Smooth muscle cell (in vitro differentiated cells): ENCODE data around the gene AQP9. TPM values are rescaled to one million over a fixed set of nuclear protein-coding genes. Genes with fewer than 3 reads are reported as not detected.

Source experiments
- DNase-seq: peaks from one replicate; lab custom pipeline; 2025; ENCODE audit not compliant: unreplicated experiment; lab: John Stamatoyannopoulos, UW
- H2AFZ ChIP-seq: fragments of 200-600 bp; sonication (generic); 2 replicates; pipeline ENCODE4 v1.6.0; 2016; ENCODE audit warnings: antibody characterized with exemption, low read depth, mild to moderate bottlenecking
- H3F3A ChIP-seq: fragments of 200-600 bp; sonication (generic); 2 replicates; pipeline ENCODE4 v1.6.0; 2017; ENCODE audit warnings: antibody characterized with exemption, low read depth
- H3K27ac ChIP-seq: fragments of 200-600 bp; sonication (generic); 2 replicates; pipeline ENCODE4 v1.5.1; 2016; ENCODE audit warnings: low read depth, mild to moderate bottlenecking
- H3K27me3 ChIP-seq: fragments of 200-600 bp; sonication (generic); 2 replicates; pipeline ENCODE4 v1.6.1; 2016; ENCODE audit warnings: low read depth, mild to moderate bottlenecking
- H3K36me3 ChIP-seq: fragments of 200-600 bp; sonication (generic); 2 replicates; pipeline ENCODE4 v1.5.1; 2016; ENCODE audit warnings: low read depth
- H3K4me1 ChIP-seq: fragments of 200-600 bp; sonication (generic); 2 replicates; pipeline ENCODE4 v1.5.1; 2016; ENCODE audit warnings: low read depth
- H3K4me2 ChIP-seq: fragments of 200-600 bp; sonication (generic); 2 replicates; pipeline ENCODE4 v1.6.0; 2016; ENCODE audit warnings: mild to moderate bottlenecking
- H3K4me3 ChIP-seq: fragments of 200-600 bp; sonication (generic); 2 replicates; pipeline ENCODE4 v1.5.1; 2016; ENCODE audit warnings: mild to moderate bottlenecking
- H3K79me2 ChIP-seq: fragments of 200-600 bp; sonication (generic); 2 replicates; pipeline ENCODE4 v1.6.0; 2016; ENCODE audit warnings: low read depth, mild to moderate bottlenecking
- H3K9ac ChIP-seq: fragments of 200-600 bp; sonication (generic); 2 replicates; pipeline ENCODE4 v1.6.0; 2016; ENCODE audit warnings: low read depth
- H3K9me3 ChIP-seq: fragments of 200-600 bp; sonication (generic); replicated peaks from 2 replicates; pipeline ENCODE4 v1.5.1; 2016; ENCODE audit warnings: low read depth
- H4K20me1 ChIP-seq: fragments of 200-600 bp; sonication (generic); 2 replicates; pipeline ENCODE4 v1.6.0; 2016; ENCODE audit warnings: low read depth
- WGBS: methylation state at CpG from one replicate; pipeline ENCODE4 v1.1.7; 2016; ENCODE audit warnings: low lambda C conversion rate; 5-methylcytosine and 5-hydroxymethylcytosine counted together
- polyA plus RNA-seq: library from polyadenylated mRNA; unstranded; fragments of >200 nt; fragmentation: Nextera tagmentation; extraction: Ambion mirVana; gene quantifications from 2 replicates; pipeline ENCODE4 v1.2.1, GENCODE V29; 2016
- total RNA-seq: library from RNA; depleted of rRNA; stranded (reverse); fragments of >200 nt; gene quantifications from 2 replicates; pipeline ENCODE4 v1.2.3, GENCODE V29; 2014
- TF ChIP-seq, protein P1 (sequence below): fragments of 200-600 bp; sonication (generic); IDR thresholded peaks from 2 replicates; pipeline ENCODE4 v1.5.1; 2017; ENCODE audit warnings: borderline replicate concordance, mild to moderate bottlenecking, antibody characterized with exemption; ENCODE audit not compliant: insufficient read depth, poor library complexity, severe bottlenecking

Gene AQP9
- total and polyA plus RNA-seq, 2 experiments from 2014 or later, result 1.5 TPM; not detected in 1

DNA sequence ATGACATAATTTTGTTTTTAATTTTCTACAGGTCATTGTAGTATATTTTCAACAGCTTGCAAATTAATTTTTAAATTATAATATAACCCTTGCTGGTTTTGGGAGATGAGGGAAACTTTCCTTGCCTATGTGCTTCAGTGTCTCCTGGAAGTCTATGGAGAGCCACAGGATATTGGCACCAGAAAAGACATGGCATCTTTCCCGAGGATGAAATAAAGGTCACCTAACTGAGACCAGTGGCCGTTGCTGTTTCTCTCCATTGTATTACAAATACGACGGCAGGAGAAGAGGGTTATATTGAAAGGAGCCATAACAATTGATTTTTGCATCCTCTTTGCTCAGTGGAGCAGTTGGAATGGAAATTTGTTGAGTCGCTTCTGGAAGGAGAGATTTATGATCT is 19.9 kb upstream of the AQP9 start:
- no peak overlapping the region for H3K27ac ChIP-seq
- DNase-seq, result no peak
- no peaks in the 10 kb centered on the region for H4K20me1 ChIP-seq
- TF ChIP-seq, protein P1, sequence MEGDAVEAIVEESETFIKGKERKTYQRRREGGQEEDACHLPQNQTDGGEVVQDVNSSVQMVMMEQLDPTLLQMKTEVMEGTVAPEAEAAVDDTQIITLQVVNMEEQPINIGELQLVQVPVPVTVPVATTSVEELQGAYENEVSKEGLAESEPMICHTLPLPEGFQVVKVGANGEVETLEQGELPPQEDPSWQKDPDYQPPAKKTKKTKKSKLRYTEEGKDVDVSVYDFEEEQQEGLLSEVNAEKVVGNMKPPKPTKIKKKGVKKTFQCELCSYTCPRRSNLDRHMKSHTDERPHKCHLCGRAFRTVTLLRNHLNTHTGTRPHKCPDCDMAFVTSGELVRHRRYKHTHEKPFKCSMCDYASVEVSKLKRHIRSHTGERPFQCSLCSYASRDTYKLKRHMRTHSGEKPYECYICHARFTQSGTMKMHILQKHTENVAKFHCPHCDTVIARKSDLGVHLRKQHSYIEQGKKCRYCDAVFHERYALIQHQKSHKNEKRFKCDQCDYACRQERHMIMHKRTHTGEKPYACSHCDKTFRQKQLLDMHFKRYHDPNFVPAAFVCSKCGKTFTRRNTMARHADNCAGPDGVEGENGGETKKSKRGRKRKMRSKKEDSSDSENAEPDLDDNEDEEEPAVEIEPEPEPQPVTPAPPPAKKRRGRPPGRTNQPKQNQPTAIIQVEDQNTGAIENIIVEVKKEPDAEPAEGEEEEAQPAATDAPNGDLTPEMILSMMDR, result no peak
- H3K36me3 ChIP-seq, result no peaks in the 10 kb centered on the region
- no peaks in the 10 kb centered on the region for H3F3A ChIP-seq
- no peak overlapping the region for H2AFZ ChIP-seq
- H3K4me1 ChIP-seq, result no peaks in the 10 kb centered on the region
- 90% methylated on average over 5 of the region's 5 CpGs for WGBS
- no peak overlapping the region for H3K4me3 ChIP-seq
- no peak overlapping the region for H3K9ac ChIP-seq
- H3K9me3 ChIP-seq, result no peaks in the 10 kb centered on the region
- H3K27me3 ChIP-seq, result no peaks in the 10 kb centered on the region
- H3K79me2 ChIP-seq, result no peaks in the 10 kb centered on the region
- no peak overlapping the region for H3K4me2 ChIP-seq

DNA sequence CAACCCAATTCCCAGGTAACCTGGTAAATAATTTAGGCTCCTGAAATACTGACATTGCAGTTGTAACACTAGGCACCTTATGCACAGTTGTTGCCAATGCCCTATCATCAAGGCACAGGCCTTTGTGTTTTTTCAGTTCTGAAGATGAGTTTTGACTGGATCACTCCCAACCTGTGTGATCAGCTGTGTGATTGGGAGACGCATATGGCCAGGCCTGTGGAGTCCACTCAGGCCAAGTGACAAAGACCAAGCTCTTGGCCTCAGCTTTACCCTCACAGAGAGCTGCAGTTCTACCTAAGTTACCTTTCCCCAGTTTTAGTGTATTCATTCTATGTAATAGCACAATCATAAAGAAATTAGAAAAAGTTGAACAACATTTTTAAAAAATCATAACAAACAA is 19.2 kb upstream of the AQP9 start:
- no peak overlapping the region for H2AFZ ChIP-seq
- no peaks in the 10 kb centered on the region for H4K20me1 ChIP-seq
- no peaks in the 10 kb centered on the region for H3F3A ChIP-seq
- H3K4me2 ChIP-seq, result no peak overlapping the region
- no peak overlapping the region for H3K27ac ChIP-seq
- H3K9ac ChIP-seq, result no peak overlapping the region
- no peaks in the 10 kb centered on the region for H3K4me1 ChIP-seq
- H3K27me3 ChIP-seq, result no peaks in the 10 kb centered on the region
- no peak for DNase-seq
- H3K4me3 ChIP-seq, result no peak overlapping the region
- TF ChIP-seq, protein P1, result no peak
- 94% methylated on average over 1 of the region's 1 CpG for WGBS
- no peaks in the 10 kb centered on the region for H3K36me3 ChIP-seq
- no peaks in the 10 kb centered on the region for H3K79me2 ChIP-seq
- H3K9me3 ChIP-seq, result no peaks in the 10 kb centered on the region

DNA sequence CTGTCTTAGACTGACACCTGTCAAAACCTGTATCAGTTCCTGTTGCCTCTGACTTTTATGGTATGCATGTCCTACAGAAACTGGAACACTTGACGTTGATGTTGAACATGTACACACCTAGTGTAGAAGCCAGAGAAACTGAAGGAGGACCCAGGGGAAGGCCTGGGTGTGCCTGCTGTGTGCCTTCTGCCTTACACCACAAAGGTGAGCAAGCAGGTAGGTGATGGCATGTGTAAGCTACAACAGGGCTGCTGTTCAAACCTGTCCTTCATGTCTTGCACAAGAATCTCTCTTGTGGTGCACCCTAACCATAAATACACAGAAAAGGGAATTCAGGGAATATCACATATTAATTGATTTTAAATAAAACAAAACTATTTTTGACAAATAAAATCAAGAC is 13.6 kb upstream of the AQP9 start:
- Histone ChIP-seq H2AFZ (no peak overlapping the region), H3K4me3 (no peak overlapping the region), H3K79me2 (no peaks in the 10 kb centered on the region), H4K20me1 (no peaks in the 10 kb centered on the region), H3K9me3 (peaks cover 11% of the 10 kb centered on the region), H3K4me2 (no peak overlapping the region), H3K36me3 (no peaks in the 10 kb centered on the region), H3K9ac (no peak overlapping the region), H3F3A (no peaks in the 10 kb centered on the region), H3K27ac (no peak overlapping the region), H3K27me3 (no peaks in the 10 kb centered on the region), H3K4me1 (no peaks in the 10 kb centered on the region)
- 100% methylated on average over 1 of the region's 1 CpG for WGBS
- DNase-seq, result no peak
- TF ChIP-seq, protein P1, result no peak

DNA sequence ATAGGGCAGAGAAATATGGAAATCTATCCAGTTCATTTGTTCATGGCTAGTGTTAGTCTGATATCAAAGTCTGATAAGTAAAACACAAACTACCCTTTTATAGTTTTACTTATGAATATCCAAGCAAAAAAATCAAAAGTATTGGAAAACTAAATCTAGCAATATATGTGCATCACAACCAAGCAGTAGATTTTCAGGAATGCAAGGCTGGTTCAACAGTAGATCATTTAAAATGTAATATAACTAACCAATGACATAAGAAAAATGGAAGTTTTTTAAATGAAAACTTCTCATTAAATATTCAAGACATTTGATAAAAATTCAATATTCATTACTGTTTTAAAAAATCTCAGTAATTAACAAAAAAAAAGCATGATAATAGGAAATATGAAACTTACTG is 12.8 kb upstream of the AQP9 start:
- H3K36me3 ChIP-seq, result no peaks in the 10 kb centered on the region
- DNase-seq, result no peak
- H4K20me1 ChIP-seq, result no peaks in the 10 kb centered on the region
- H3K9me3 ChIP-seq, result peaks cover 11% of the 10 kb centered on the region
- no peaks in the 10 kb centered on the region for H3F3A ChIP-seq
- no peaks in the 10 kb centered on the region for H3K4me1 ChIP-seq
- H3K4me2 ChIP-seq, result no peak overlapping the region
- H3K27me3 ChIP-seq, result no peaks in the 10 kb centered on the region
- H3K79me2 ChIP-seq, result no peaks in the 10 kb centered on the region
- TF ChIP-seq, protein P1, result no peak
- H3K4me3 ChIP-seq, result no peak overlapping the region
- no peak overlapping the region for H2AFZ ChIP-seq
- no peak overlapping the region for H3K27ac ChIP-seq
- no peak overlapping the region for H3K9ac ChIP-seq
